Tibial nerve (tissue), 4 donors: ENCODE measurements around the gene AKIP1. TPM values are rescaled to one million over a fixed set of nuclear protein-coding genes. Genes with fewer than 3 reads are reported as not detected.
"Not testable (repeated sequence)": the region's sequence is repeated elsewhere in the genome, so short reads cannot be mapped to it uniquely, and the experiment has no call there.

Experiments
- DNase-seq, 2 donors: peaks; one replicate each; pipeline ENCODE4 v3.0.0-alpha.2; 2019; ENCODE audit warnings: low spot score in 2 of 2
- H3K27ac ChIP-seq, 4 donors: fragments of 200-600 bp; sonication (generic) in 3 of 4; one replicate each; pipeline ENCODE4 v1.5.1; 2017 to 2019; ENCODE audit warnings: mild to moderate bottlenecking in 1 of 4
- H3K27me3 ChIP-seq, 2 donors: fragments of 200-600 bp; sonication (generic) in 1 of 2; one replicate each; pipeline versions ENCODE4 v1.5.1 to v1.6.0; 2017 to 2019
- H3K36me3 ChIP-seq, 3 donors: fragments of 200-600 bp; sonication (generic); one replicate each; pipeline ENCODE4 v1.5.1; 2018 to 2019
- H3K4me1 ChIP-seq, 4 donors: fragments of 200-600 bp; sonication (generic) in 3 of 4; one replicate each; pipeline ENCODE4 v1.5.1; 2017 to 2019
- H3K4me3 ChIP-seq, 4 donors: fragments of 200-600 bp; sonication (generic) in 3 of 4; one replicate each; pipeline ENCODE4 v1.5.1; 2017 to 2019; ENCODE audit warnings: mild to moderate bottlenecking in 1 of 4, moderate library complexity in 1 of 4
- H3K9me3 ChIP-seq, 4 donors: fragments of 200-600 bp; sonication (generic) in 3 of 4; one replicate each; pipeline ENCODE4 v1.5.1; 2017 to 2019
- CTCF ChIP-seq, 5 experiments: fragments of 200-600 bp in 3 of 5; fragments of 450-650 bp in 2 of 5; sonication (generic) in 3 of 5; IDR thresholded peaks; one replicate each; pipeline ENCODE4 v1.5.1; 2016 to 2019; ENCODE audit warnings: antibody characterized with exemption in 5 of 5, mild to moderate bottlenecking in 3 of 5, moderate library complexity in 2 of 5
- EP300 ChIP-seq, 2 donors: sonication (generic); formaldehyde crosslinking; IDR thresholded peaks; one replicate each; pipeline ENCODE4 v1.6.1; 2017; ENCODE audit warnings: antibody characterized with exemption in 2 of 2, mild to moderate bottlenecking in 1 of 2
- POLR2A ChIP-seq, 2 donors: fragments of 450-650 bp; IDR thresholded peaks; one replicate each; pipeline ENCODE4 v1.6.1; 2017; ENCODE audit warnings: antibody characterized with exemption in 2 of 2, mild to moderate bottlenecking in 2 of 2, moderate library complexity in 2 of 2
- WGBS, 2 donors: methylation state at CpG; one replicate each; pipeline ENCODE4 v1.1.5; 2018; 5-methylcytosine and 5-hydroxymethylcytosine counted together
- total RNA-seq, 4 donors: library from RNA; depleted of rRNA; stranded (reverse); fragments of >200 nt; gene quantifications; one replicate each; pipeline ENCODE4 v1.1.0, GENCODE V29; 2016

The AKIP1 gene
- total RNA-seq, 4 donors from 2014 or later, result 17.7 to 31.4 (median 22.5) TPM

DNA sequence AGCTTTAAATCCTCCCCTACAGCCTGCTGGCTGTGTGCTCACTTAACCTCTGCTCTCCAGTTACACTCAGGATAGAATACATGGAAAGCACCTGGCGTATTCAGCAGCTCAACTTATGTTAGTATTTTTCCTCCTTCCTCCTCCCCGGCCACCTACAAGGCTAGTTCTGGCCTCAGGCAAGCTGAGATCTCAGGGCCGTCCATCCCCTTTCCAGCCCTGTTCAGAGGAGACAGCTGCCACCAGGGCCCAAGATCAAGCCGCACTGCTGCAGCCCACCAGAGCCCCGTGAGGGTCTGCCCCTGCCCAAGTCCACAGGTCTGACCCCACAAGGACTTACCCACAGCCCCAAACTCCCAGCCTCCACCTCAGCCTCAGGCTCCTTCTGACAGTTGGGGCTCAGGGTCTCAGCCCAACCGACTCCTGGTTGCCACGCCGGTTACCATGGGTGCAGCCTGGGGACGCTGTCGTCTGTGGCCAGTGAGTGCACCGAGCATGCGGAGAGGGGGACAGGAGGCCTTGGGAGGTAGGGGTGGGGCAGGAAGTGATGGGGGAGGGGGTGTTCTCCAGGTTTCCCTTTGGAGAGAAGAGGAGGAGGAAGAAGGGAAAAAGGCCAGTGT, 21.7 kb downstream of the AKIP1 start, which contains the start of gene C11orf16:
Gene C11orf16, minus strand, starts transcription at position 384 of the 617 bp plus-strand sequence. CDS start 639 bp downstream, outside the sequence.
- 70 to 80% methylated on average over 12 of the region's 12 CpGs for WGBS, 2 donors
- Histone ChIP-seq H3K27me3 (no peaks in the 10 kb centered on the region), H3K9me3 (no peaks in the 10 kb centered on the region), H3K27ac (no peak within 1 kb of the TSS), H3K4me3 (no peak within 1 kb of the TSS), H3K36me3 (no peaks in the 10 kb centered on the region), H3K4me1 (no peaks in the 10 kb centered on the region)
- no peak for DNase-seq
- TF ChIP-seq POLR2A (IDR thresholded peaks at IDR 0.05) (no peak), CTCF (IDR thresholded peaks at IDR 0.05) (no peak), EP300 (IDR thresholded peaks at IDR 0.05) (no peak)

GRCh38 chr11:8933931-8934330, 22.9 kb downstream of the AKIP1 start:
- no peak for DNase-seq
- H3K9me3 ChIP-seq, result no peaks in the 10 kb centered on the region
- no peak for TF ChIP-seq CTCF (IDR thresholded peaks at IDR 0.05)
- no peak for TF ChIP-seq EP300 (IDR thresholded peaks at IDR 0.05)
- no peak for TF ChIP-seq POLR2A (IDR thresholded peaks at IDR 0.05)
- H3K36me3 ChIP-seq, result no peaks in the 10 kb centered on the region
- no peaks in the 10 kb centered on the region for H3K27me3 ChIP-seq
- no peak overlapping the region for H3K27ac ChIP-seq
- no peaks in the 10 kb centered on the region for H3K4me1 ChIP-seq
- WGBS, 2 donors, result 90 to 92% methylated on average over 6 of the region's 6 CpGs
- H3K4me3 ChIP-seq, result no peak overlapping the region

DNA sequence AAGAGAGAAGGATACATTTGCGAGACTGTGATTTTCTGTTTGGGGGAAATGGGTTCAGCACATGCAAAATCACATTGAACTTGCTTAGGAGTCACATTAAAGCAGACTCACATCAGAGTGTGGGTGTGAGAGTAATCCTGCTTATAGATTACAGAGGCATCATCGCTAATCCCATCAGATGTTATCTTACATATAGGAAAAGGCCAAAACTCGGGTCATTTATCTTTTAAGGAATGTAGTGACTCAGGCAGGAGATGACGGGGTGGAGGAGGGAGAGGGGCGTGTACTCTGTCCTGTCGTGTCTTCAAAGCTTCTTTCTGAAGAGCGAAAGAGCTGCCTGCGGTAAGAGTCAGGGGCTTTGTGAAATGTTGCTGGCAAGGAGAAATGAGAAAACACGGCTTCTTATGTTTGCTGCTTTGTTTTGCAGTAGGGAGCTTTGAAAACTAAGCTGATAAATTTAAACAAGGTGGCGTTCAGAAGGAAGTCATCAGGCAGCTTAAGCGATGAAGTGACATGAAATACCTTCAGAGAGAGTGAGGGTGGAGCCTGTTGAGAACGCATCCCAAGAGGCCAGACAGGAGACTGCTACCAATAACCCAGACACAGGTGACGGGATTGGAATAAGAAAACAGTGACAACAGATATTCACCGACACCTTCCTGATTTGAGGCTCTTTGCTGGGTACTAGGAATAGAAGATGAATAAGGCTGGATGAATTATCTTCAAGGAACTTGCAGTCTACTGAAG, 23.9 kb downstream of the AKIP1 start:
- Histone ChIP-seq H3K36me3 (no peaks in the 10 kb centered on the region), H3K9me3 (no peaks in the 10 kb centered on the region), H3K27me3 (no peaks in the 10 kb centered on the region), H3K4me1 (no peaks in the 10 kb centered on the region), H3K27ac (no peak overlapping the region), H3K4me3 (no peak overlapping the region)
- WGBS, 2 donors, result 55 to 56% methylated on average over 14 of the region's 14 CpGs
- DNase-seq, result no peak
- TF ChIP-seq EP300 (IDR thresholded peaks at IDR 0.05), result no peak

- H3K4me1 ChIP-seq, H3K27ac ChIP-seq, H3K4me3 ChIP-seq, H3K27me3 ChIP-seq, H3K36me3 ChIP-seq, H3K9me3 ChIP-seq, DNase-seq: not testable (repeated sequence)
- WGBS, 2 donors, result 91 to 94% methylated on average over 2 of the region's 2 CpGs
These were observed 24.8 kb downstream of the AKIP1 start for GRCh38 chr11:8935789-8936188.

- WGBS, 2 donors, result 89 to 91% methylated on average over 10 of the region's 10 CpGs
- H3K9me3 ChIP-seq, result no peaks in the 10 kb centered on the region
- no peaks in the 10 kb centered on the region for H3K27me3 ChIP-seq
- H3K27ac ChIP-seq, result no peak overlapping the region
- no peaks in the 10 kb centered on the region for H3K36me3 ChIP-seq
- DNase-seq, result no peak
- no peak for TF ChIP-seq EP300 (IDR thresholded peaks at IDR 0.05)
- TF ChIP-seq POLR2A (IDR thresholded peaks at IDR 0.05), result no peak
- no peak for TF ChIP-seq CTCF (IDR thresholded peaks at IDR 0.05)
- H3K4me1 ChIP-seq, result no peaks in the 10 kb centered on the region
- no peak overlapping the region for H3K4me3 ChIP-seq
These were observed 26.2 kb downstream of the AKIP1 start for GRCh38 chr11:8937159-8937558.

- H3K4me3 ChIP-seq, result no peak overlapping the region
- no peaks in the 10 kb centered on the region for H3K27me3 ChIP-seq
- H3K9me3 ChIP-seq, result no peaks in the 10 kb centered on the region
- no peaks in the 10 kb centered on the region for H3K4me1 ChIP-seq
- no peak for DNase-seq
- TF ChIP-seq CTCF (IDR thresholded peaks at IDR 0.05), result no peak
- TF ChIP-seq EP300 (IDR thresholded peaks at IDR 0.05), result no peak
- TF ChIP-seq POLR2A (IDR thresholded peaks at IDR 0.05), result no peak
- H3K27ac ChIP-seq, result no peak overlapping the region
- H3K36me3 ChIP-seq, result no peaks in the 10 kb centered on the region
- WGBS, 2 donors, result 87 to 94% methylated on average over 13 to 14 of the region's 14 CpGs
These were observed 26.7 kb downstream of the AKIP1 start for GRCh38 chr11:8937659-8938058.
